ENCODE measurements around the gene APBB1. TPM values are rescaled to one million over a fixed set of nuclear protein-coding genes. Genes with fewer than 3 reads are reported as not detected.

Gene APBB1
- total RNA-seq, 1 donor from 2014 or later, result 40.9 TPM

- H3K27ac ChIP-seq, result peak overlapping the region; percentile 92
- no peak for TF ChIP-seq CTCF (IDR thresholded peaks at IDR 0.05)
- peak overlapping the region; percentile 96 for H3K4me3 ChIP-seq
- H3K4me1 ChIP-seq, result peaks cover 13% of the 10 kb centered on the region
- DNase-seq, result no peak
- H3K9me3 ChIP-seq, result no peaks in the 10 kb centered on the region
- intact Hi-C loops (cut with DNase I), result no loop called here
- no peaks in the 10 kb centered on the region for H3K36me3 ChIP-seq
- H3K27me3 ChIP-seq, result no peaks in the 10 kb centered on the region
- no peak for ATAC-seq
Observed at GRCh38 chr11:6417907-6418556, 862 bp downstream of the APBB1 start.

DNA sequence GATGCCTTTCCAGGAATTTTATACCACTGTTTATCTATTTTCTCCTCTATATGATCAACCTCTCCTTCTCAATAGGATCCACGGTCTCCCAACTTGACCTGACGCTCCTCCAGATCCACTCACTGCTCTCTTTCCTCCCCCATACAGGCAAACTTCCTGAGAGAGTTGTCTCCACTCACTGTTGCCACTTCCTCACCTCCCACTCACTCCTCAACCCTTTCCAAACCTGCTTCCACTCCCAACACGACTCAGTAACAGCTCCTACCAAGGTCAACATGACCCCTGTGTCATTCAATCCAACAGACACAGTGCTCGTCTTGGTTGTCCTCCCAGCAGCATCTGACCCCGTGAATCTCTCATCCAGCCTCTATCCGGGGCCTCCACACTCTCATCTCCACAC is 3.1 kb downstream of the APBB1 start:
- Histone ChIP-seq H3K4me3 (no peak overlapping the region), H3K27ac (no peak overlapping the region), H3K27me3 (no peaks in the 10 kb centered on the region), H3K9me3 (no peaks in the 10 kb centered on the region), H3K4me1 (peaks cover 13% of the 10 kb centered on the region), H3K36me3 (no peaks in the 10 kb centered on the region)
- no peak for DNase-seq
- intact Hi-C loops (cut with DNase I), result no loop called here
- TF ChIP-seq CTCF (IDR thresholded peaks at IDR 0.05), result no peak
- no peak for ATAC-seq

DNA sequence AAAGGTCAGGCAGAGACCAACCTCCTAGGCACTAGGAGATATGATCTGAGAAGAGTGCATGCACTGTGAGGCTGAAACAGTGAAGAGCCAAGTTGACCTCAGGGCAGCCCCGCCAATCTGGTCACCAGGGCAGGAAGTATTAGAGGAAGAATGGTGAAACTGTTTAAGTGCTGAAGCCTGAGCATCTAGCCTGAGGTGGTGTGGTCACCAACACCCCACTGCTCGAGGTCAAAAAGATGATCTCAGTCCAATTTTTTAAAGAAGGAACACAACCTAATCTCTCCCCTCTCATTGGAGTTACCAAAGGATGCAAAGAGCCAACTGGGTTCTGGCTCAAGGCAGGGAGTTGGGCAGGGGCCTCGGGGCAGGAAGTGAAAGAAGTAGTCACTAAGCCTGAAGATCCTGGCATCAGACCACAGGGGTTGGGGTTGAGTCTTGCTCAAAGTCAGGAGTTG is 4.0 kb downstream of the APBB1 start:
- H3K27me3 ChIP-seq, result no peaks in the 10 kb centered on the region
- no peaks in the 10 kb centered on the region for H3K9me3 ChIP-seq
- peaks cover 10% of the 10 kb centered on the region for H3K4me1 ChIP-seq
- TF ChIP-seq CTCF (IDR thresholded peaks at IDR 0.05), result no peak
- H3K4me3 ChIP-seq, result no peak overlapping the region
- no peak overlapping the region for H3K27ac ChIP-seq
- DNase-seq, result no peak
- H3K36me3 ChIP-seq, result peaks cover 8% of the 10 kb centered on the region
- intact Hi-C loops (cut with DNase I), result no loop called here
- ATAC-seq, result no peak

DNA sequence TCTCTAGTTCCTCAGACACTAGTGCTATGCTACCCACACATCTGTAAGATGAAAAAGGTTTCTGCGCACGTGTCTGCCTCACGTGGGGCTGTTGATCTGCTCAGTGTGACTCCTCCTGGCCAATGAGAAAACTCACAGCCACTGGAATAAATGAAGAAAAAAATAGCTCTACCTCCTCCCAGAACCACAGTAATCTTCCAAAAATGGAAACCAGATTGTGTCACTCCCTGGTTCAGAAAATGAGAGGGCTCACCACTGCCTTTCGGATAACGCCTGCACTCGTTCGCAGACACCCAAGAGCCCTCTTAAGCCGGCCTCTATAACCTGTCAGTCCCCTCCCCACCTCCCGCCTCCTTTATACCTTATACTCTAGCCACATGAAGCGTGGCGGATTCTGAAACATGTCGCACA is 5.1 kb downstream of the APBB1 start:
- H3K4me1 ChIP-seq, result peaks cover 6% of the 10 kb centered on the region
- ATAC-seq (no peak), DNase-seq (no peak)
- no peaks in the 10 kb centered on the region for H3K27me3 ChIP-seq
- H3K9me3 ChIP-seq, result no peaks in the 10 kb centered on the region
- no peak overlapping the region for H3K27ac ChIP-seq
- H3K36me3 ChIP-seq, result peaks cover 19% of the 10 kb centered on the region
- no peak for TF ChIP-seq CTCF (IDR thresholded peaks at IDR 0.05)
- intact Hi-C loops (cut with DNase I), result no loop called here
- no peak overlapping the region for H3K4me3 ChIP-seq

- H3K27ac ChIP-seq, result no peak overlapping the region
- no peaks in the 10 kb centered on the region for H3K9me3 ChIP-seq
- H3K36me3 ChIP-seq, result peaks cover 22% of the 10 kb centered on the region
- H3K4me1 ChIP-seq, result no peaks in the 10 kb centered on the region
- intact Hi-C loops (cut with DNase I), result no loop called here
- ATAC-seq, result no peak
- no peak overlapping the region for H3K4me3 ChIP-seq
- no peaks in the 10 kb centered on the region for H3K27me3 ChIP-seq
- no peak for DNase-seq
- TF ChIP-seq CTCF (IDR thresholded peaks at IDR 0.05), result no peak
Observed at GRCh38 chr11:6411594-6412031, 7.3 kb downstream of the APBB1 start.
